NCI-H226 (cell line): ENCODE results near the gene HOXB2.
A peak's percentile ranks its signal among the peaks of the same experiment; 100 is the strongest.
"Not testable (repeated sequence)": the region's sequence is repeated elsewhere in the genome, so short reads cannot be mapped to it uniquely, and the experiment has no call there.

ENCODE experiments used
- DNase-seq: peaks from one replicate; pipeline ENCODE4 v3.0.0-alpha.2; 2015

HOXB2 gene

DNA sequence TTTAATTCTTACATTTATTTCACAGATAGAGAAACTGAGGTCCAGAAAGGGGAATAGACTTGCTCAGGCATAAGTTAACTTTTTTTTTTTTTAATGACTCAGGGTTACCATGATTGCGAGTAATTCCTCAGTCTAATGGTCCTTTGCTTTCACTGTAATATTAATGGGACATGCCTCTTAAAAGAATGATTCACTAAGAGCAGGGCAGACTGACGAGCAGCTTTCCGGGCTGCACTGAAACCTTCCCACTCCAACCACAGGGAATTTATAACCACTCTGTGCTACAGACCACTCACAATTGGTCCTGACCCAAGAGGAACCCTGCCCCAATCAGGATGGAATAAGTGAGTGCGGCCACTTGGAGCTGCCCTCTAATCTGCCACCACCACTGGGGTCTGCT is 5.7 kb downstream of the HOXB2 start:
- DNase-seq = peak; percentile 71

DNA sequence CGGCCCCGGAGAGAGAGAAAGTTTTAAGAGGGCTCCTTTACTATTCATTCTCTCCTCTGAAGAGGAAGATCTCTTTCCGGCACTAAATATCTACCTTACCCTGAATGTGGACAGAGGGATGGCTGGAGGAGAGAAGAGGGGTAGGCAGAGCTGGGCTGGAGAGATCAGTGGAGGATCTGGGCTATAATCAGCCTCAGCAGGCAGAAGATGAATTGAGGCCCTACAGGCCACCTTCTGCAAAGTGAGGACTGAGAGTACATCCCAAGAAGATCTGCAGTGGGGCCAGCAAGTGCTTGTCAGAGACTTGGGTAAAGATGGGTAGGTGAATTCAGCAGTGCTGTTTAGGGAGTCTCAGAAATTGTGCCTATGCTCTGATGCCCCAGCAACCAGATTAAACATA is 7.6 kb downstream of the HOXB2 start:
- no peak for DNase-seq

DNA sequence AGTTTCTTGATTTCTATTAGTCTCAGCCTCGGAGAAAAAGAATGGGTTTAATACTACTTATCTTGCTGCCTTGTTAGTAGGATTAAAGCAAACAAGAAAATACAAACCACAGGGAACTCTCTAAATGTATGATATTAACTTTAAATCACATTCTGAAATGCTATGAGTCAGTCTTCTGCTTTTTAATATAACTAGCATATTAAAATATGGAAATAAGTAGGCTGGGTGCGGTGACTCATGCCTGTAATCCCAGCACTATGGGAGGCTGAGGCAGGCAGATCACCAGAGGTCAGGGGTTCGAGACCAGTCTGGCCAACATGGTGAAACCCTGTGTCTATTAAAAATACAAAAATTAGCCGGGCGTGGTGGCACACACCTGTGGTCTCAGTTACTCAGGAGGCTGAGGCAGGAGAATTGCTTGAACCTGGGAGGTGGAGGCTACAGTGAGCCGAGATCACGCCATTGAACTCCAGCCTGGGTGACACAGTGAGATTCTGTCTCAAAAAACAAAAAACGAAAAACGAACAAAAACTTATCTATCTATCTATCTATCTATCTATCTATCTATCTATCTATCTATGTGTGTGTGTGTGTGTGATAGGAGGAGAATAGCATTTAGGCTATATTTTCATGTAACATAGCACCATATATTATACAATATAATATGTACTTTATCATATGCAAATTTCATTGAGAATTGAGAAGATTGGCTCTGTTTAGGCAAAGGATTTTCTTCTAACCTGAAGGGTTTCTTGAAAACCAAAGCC is 8.9 kb downstream of the HOXB2 start:
- DNase-seq = not testable (repeated sequence)

DNA sequence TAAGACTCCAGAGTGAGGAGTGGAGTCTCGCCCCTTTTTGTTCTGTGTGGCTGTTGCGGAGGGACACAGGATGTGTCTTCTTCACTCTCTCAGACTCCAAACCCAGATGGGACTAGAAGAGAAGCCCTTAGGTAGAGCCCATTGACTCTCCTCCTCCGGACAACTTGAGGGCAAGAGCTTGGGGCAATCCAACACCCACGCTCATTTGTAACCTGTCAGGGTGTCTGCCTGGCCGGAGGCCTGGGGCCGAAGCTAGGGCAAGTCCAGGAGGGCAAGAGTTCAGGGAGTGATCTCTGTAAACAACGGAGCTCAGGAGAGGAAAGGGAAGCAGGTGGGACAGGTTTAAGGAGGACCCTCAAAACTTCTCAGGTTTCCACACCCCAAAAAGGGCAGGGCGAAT is 12.6 kb downstream of the HOXB2 start:
- DNase-seq = peak; percentile 2

DNA sequence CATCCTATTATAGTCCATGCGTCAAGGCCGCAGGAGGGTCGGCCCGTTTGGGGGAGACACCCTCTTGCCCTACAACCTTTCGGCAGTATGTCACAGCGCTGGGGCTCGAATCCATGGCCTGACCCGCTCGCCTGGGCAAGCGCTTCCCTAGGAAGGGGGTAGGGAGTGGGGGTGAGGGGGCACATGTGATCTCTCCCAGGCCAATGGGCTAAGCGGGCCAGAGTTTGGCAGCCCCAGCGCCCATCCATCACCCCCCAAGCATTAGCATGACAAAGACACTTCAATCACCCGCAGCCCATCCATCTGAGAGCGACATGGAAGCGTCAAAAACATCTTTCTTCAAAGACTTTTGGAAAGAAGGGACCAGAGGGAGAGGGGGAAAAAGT is 14.0 kb downstream of the HOXB2 start, which contains the start of gene HOXB1:
Gene HOXB1 (minus strand): TSS at position 125 of the 386 bp plus-strand sequence. CDS start 107 bp downstream, at position 18.
- DNase-seq = no peak

DNA sequence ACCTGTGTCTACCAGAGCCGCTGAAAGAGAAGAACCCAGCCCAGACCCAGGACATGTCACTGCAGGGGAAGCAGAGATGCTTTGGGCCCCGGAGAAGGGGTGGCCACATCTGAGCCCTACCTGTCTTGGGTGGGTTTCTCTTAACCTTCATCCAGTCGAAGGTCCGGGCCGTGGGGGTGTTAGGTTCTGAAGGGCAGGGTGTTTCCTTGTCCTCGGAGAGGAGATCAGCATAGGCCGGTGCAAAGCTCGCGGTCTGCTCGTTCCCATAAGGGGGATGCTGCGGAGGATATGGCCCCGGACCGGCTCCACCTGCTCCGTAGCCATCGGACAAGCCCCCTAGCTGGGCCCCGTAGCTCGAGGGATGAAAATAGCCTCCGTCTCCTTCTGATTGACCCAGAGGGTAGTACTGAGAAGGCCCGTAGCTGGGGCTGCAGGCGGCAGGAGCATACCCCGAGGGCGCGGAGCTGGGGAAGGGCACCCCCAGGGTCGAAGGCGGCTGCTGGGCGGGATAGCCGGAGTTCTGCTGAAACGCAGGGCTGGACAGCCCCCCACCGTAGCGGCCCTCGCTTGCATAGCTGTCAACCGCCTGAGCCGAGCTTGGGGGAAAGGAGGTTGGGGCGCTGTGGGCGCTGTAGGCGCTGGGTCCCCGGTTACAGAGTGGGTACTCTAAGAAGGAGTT is 14.6 kb downstream of the HOXB2 start:
- no peak for DNase-seq

DNA sequence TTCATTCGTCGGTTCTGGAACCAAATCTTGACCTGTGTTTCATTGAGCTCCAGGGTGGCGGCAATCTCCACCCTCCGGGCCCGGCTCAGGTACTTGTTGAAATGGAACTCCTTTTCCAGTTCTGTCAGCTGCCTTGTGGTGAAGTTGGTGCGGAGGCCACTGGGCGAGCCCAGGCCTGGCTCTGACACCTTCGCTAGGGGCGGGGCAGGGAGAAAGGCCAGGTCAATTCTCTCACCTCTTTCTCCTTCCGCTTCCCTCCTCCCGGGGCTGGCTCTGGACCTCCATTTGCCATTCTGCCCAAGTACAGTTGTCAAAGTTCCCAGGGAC is 15.3 kb downstream of the HOXB2 start:
- DNase-seq = no peak

DNA sequence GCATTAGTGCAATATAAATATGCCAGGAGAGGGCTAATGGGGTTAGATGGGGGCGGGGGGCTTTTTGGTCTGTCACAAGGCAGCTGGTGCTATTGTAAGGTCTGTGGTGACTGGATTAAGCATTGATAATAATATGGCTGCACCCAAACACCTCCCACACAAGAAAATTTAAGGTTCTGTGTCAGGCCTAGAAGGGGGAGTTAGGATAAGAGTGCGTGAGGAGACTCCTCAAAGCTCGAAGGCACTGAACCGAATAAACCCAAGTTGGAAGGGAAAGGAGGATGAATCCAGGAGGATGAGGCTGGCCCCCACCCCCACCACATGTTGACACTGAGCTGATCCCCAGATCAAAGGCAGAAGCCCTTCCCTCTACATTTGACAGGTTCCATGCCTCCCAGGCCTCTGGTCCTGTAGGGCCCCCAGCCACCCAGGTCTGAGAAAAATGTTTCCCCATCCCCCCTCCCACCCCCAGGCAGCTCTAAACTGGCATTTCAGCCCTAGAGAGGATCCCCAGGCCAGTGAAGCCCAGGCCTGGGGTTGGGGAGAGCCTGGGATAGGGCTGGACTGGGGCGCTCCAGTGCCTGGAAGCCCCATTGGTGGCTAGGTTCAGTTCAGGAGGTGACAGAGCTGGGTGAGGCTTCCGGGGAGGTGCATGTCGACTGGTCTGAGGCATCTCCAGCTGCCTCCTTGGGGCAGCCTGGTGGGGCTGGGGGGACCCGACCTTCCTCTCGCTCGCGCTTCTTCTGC is 15.8 kb downstream of the HOXB2 start:
- peak; percentile 0 for DNase-seq

DNA sequence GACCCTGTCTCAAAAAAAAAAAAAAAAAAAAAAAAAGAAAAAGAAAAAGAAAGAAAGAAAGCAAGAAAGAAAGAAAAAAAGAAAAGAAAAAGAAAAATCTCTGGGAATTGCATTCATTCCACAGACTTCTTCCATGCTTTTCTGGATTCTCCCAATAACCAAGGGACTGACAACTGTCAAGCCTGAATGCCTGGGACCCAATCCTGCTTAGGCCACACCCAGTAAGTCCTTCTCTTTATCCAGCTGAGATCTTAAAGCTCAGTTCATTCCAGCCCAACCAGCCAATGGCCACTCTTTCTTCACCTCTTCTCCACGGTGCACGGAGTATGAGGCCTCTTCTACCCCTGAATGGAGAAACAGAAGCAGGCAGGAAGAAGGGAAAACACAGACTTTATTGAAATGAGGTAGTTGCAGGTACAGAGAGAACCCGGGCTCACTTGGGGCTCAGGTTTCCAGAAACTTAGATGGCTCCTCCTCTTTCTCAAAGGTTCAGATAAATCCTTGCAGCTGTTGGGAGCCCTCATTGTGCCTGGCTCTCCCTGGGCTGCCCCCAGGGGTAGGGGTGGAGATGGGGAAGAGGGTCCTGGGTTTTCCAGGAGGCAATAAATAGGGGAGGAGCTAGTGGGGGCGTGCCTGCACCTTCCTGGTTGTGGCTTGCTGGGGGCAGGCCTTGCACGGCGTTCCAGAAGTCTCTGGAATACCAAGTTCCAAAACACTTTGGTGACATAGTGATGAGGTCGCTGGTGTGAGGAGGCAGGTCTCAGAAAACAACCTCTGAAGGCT is 16.6 kb downstream of the HOXB2 start:
- DNase-seq = peak; percentile 0

DNA sequence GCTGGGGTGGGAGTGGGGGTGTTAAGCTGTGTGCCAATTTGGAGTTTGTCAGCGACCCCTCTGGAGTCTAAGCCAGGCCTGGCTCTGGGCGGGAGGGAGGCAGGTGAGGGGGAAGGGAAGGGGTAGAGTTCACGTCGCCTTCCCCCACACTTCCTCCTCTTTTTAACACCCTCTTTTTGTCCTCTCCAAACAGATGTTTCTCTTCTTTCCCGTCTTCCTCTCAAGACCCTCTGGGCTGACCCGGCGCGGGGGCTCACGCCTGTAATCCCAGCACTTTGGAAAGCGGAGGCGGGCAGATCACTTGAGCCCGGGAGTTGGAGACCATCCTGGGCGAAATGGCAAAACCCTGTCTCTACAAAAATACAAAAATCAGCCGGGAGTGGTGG is 17.4 kb downstream of the HOXB2 start:
- DNase-seq = no peak

DNA sequence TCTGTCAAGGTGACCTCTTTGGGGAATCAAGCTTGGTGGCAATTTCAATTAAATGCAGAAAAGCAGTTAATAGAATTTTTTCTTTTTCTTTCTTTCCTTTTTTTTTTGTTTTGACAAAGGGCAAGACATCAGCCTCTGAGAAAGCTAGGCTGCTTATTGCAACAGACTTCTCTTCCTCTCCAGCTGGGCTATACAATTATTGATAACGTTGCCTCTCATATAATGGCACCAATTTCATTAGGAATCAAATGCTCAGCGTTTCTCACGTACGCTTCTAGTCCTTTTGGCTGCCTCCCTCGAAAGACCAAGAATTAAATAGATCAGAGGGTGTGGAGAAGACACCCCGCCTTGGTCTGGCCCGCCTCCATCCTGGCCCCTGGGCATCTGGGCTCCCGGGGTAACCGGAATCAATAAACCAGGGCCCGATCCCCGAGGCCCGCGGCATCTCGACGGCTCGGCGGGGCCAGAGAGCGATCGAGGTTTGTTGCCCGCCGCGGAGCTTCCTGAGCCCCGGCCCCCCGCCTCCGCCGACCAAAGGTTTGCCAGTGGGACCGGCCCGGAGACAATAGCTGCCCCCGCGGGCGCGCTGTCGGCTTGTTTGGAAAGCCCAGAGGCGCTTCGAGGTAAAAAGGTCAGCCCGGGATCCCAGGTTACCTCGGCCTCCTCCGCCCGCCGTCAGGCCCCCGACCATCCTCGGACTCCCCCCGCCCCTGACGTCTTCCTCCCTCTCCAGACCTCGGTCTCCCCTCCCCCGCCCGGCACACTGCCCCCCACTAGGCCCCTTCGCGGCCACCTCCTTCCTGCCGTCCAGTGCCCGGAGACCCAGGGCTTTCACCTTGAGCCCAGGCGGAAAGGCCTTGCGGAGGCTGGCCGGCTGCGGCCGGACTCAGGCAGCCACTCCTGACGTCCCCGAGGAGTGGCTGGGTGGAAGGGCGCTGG is 18.0 kb downstream of the HOXB2 start:
- no peak for DNase-seq

DNA sequence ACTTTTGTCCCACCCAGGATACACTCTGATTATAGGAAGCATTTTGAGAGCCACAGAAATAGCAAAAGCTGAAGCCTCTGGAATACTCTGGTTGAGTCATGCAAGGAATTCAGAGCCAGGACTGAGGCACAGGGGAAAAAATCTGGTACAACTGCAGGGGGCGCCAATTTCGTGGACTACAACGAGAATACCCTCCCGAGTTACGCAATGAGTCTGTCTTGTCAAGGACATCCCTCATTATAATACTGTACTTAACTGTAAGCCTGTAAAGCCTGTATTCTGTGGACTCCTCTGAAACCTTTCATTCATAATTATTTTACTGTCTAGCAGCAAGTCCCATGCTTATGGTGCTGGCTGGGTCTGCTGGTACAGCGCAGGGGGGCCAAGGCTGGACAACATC is 21.9 kb downstream of the HOXB2 start:
- no peak for DNase-seq

DNA sequence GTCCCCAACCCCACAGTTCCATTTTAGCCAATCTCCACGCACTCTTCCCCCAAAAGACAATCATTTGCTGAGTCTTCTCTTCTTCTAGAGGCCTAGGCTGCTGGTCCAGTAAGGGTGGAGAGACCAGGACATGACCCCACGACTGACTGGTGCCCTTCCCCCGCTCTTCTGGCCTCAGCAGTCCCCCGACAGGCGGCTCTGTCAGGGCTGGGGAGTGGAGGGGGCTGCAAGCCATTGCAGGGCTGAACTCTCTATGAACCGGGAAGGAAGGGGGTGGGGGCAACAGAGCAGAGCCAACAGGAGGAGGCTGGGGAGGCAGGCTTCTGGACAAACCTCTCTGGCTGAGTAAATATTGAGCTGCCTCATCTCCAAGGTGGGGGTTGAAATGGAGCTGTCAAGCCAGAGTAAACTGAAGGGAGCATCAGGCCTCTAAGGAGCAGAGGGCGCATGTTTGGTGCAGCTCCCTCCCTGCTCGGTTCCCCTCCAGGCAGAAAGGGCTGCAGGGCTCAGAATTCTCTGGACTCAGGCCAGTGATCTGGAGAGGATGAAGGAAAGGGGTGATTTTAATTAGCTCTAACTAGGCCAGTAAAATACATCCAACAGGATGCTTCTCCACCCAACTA is 22.8 kb downstream of the HOXB2 start:
- DNase-seq = peak; percentile 68

DNA sequence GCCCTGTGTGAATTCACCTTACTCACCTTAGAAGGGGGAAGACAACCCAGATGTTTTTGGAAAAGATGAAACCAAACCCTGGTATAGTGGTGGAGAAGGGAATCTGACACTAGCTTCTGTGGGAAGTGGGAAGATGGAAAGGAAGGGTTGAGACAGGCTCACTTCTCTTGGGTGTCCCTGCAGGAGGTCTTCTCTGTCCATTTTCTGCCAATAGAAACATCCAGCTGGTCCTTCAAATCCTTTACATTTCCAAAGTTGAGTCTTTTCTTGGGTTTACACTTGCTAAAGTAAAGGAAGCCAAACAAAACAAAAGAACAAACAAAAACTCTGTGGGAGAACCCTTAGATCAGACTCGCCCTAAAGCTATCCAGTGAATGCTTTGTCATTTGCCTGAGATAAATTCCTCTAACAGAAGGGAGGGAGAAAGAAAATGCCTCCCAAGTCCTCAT is 24.3 kb downstream of the HOXB2 start:
- DNase-seq = peak; percentile 62

DNA sequence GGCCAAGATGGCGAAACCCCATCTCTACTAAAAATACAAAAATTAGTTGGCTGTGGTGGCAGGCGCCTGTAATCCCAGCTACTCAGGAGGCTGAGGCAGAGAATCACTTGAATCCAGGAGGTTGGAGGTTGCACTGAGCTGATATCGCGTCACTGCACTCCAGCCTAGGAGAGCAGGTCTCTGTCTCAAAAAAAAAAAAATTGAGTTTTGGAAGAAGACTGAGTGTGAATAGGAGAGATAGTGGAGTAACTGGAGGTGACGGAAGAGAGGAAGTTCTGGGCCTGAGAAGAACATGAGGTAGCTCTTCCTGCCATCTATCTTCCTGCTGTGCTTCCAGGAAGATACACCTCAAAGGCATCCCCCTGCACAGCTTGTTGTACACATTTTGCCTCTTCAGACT is 25.5 kb downstream of the HOXB2 start:
- no peak for DNase-seq

DNA sequence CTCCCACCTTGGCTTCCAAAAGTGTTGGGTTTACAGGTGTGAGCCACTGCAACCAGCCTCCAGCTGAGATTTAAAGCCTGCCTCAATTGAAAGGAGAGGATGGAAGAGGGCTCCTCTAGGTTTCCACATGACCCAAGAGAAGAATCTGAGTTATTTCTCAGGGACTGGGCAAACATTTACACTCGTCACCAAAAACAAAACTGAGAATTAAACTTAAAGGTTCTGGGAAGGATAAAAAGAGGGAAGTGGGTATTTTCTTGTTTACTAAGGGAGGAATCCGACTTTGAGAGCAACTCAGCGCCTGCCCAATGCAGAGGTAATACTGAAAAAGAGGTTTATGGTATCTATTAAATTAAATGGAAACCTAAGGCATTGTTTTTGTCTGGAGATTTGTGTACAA is 27.4 kb downstream of the HOXB2 start:
- DNase-seq = no peak

DNA sequence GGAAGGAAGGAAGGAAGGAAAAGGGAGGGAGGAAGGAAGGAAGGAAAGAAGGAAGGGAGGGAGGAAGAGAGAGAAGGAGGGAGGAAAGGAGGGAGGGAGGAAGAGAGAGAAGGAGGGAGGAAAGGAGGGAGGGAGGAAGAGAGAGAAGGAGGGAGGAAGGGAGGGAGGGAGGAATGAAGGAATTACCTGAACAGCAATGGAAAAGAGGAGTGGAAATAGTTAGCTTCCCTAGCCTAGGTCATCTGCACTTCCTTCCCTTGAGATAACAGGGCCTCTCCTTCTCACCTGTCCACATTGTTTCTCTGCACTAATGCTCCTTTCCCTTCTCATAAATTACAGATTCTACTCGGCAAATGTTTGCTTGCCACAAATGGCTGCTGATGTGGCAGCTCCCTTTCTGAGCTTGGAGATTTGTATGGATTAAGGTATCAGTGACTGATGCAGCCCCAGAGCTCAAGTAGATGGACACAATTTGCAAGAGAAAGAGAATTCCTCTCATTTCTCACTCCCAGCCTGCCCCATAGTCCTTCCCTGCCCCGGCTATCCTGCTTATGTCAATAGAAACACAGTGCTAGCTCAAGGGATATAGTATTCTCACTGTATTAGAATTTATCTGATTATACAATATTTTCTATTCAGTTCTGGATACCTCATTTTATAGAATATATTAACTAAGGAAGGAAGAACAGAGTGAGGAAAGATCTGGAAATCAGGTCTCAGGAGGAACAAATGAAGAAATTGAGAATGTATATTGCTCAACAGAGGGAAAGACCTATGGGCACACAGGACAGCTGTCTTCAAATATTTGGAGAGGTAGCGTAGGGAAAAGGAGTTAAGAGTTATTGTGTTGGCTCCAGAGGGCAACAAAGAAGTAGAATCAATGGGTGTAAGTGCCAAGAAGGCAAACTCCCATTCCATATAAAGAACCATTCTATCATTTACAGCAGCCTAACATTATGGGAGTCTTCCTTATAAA is 28.7 kb downstream of the HOXB2 start:
- no peak for DNase-seq

DNA sequence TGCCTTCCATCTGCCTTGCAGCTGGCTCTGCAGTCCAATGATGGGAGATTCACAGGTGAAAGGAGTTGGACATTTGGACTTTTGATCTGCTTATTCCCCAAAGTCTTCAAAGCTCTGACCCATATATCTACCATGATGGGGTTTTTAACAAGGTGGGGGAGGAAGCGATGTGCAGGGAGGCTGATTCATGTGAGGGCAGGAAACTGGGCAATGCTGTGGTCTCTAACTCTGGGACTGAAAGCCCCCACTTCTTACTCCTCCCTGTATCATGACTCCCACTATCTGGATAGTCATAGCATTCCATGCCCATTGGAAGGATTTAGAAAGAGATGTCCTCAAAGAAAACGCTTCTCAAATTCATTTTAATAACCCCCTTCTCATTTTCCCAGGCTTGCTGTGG is 30.4 kb downstream of the HOXB2 start:
- peak; percentile 52 for DNase-seq

DNA sequence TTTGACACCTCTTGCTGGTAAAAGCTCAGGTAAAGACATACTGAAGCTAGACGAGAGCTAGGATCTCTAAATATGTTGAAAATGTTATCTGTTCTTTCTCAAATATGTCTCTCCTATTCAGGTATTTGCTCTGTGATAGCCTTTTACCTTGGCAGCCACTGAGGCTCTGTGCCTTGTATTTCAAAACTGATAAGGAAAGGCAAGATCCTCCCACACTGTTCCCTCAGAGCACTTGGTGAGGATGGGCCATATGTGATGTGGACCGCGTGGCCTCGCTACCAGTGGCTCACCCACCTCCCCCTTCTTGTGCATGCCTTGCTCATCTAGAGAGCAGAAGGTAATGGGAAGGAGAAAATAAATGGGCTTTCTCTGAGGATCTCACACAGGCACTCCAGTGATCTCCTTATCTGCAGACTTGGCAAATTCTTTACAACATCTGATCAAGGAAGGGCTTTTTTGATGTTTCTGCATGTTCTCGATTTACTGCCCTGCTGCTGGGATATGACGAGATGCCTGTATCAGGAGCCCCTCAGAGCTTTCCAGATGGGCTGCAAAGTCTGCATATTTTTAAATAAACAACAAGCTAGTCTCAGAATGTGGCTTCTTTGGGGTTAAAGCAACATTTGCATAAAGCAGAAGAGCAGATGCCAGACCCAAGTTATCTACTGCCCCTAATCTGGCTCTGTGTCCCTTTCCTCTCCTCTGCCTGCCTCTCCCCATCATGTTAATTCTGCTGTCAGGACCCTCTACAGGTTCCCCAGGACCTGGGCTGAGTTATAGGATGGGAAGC is 31.0 kb downstream of the HOXB2 start:
- peak; percentile 54 for DNase-seq
